DMS114 treated with DMSO at 0.1 percent for 48 hours (cell line): Measurements from ENCODE around the gene CDIPT.
A peak's percentile ranks its signal among the peaks of the same experiment; 100 is the strongest.

ENCODE experiments used
- DNase-seq: peaks from one replicate; lab custom pipeline; 2025; ENCODE audit not compliant: unreplicated experiment; lab: John Stamatoyannopoulos, UW

Gene CDIPT

DNA sequence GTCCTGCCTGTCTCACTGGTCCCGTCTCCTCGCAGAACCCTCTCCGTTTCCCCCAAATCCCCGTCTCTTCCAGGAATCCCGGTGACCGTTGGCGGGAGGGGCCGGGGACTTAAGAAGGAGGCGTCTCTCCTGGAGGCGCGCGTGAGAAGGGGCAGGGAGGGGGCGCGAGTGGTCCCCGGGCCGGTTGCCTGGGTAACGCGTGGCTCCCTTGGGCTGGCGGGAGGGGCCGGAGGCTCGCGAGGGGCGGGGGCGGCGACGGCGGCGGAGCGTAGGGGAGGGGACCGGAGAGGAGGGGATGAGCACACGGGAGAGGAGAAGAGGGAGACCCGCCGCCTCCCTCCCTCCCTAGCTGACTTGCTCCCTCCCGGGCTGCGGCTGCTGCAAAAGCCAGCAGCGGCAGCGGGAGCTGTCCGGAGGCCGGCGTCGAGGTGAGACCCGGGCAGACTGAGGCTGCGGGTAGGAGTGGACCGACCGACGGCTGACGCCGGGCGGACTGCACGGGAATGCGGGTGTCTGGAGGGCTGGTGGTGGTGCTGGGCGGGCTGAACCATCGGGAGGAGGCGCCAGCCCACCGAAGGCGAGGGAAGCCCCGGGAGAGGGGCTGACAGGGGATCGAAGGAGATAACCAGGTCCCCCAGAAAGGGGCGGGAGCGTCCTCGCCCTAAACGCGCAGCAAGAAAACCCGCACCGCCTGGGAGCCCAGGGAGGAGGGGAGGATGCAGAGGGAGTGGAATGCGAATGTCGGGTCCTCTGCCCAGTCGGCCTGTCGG lies 50.9 kb downstream of the CDIPT start, which contains the start of gene PRRT2:
PRRT2 (plus strand) TSS at position 298 of the 770 bp plus-strand sequence. CDS start 862 bp downstream, outside the sequence.
- peak; percentile 64 for DNase-seq

DNA sequence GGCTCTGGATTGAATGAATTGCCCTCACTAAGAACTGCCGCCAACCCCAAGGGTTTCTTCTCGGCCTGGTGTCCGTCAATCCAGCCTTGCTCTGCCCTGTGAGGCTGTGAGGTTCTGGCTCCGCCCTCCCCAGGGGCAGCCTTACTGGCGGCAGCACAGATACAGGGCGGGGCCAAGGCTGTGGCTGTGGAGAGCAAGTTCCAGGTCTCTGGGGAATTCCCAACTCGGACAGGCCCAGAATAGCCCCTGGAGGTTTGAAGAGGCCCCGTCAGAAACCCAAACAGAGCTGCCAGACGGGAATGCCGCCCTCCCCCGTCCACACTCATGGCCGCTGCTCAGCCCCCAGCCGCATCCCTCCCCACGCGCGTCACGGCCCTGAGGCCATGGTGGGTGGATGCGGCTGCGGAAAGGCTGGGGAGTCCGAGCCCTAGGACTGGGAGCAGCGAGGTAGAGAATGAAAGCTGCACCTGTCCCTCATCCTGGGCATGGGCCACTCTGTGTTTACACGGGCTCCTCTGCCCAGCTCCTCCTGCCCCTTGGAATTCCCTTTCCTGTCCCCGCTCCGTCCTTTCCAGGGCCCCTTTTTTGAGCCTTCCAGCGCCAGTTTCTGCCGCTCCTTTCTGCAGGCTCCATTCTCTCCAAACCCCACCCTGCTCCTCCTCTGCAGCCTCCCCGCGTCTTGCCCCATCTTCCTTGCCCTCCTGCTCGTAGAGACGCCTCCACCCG lies 51.7 kb downstream of the CDIPT start:
- peak; percentile 92 for DNase-seq

DNA sequence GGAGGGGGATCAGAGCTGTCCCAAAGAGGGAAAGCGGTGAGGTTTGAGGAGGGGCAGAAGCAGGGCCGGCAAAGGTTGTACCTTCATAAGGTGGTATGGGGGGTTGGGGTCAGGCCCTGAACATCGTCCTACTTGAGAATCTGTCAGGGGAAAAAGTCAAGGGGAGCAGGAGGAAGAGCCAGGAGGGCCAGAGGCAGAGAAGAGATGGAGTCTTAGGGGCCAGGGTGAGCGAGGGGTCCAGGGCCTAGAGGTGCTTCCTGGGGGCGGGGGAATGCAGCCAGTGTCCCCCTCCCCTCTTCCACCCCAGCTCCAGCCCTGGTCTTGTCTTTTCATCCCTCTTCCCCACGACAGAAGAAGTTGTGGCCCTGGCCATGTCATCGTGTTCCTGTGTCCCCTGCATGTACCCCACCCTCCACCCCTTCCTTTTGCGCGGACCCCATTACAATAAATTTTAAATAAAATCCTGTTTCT lies 52.3 kb downstream of the CDIPT start:
- no peak for DNase-seq

DNA sequence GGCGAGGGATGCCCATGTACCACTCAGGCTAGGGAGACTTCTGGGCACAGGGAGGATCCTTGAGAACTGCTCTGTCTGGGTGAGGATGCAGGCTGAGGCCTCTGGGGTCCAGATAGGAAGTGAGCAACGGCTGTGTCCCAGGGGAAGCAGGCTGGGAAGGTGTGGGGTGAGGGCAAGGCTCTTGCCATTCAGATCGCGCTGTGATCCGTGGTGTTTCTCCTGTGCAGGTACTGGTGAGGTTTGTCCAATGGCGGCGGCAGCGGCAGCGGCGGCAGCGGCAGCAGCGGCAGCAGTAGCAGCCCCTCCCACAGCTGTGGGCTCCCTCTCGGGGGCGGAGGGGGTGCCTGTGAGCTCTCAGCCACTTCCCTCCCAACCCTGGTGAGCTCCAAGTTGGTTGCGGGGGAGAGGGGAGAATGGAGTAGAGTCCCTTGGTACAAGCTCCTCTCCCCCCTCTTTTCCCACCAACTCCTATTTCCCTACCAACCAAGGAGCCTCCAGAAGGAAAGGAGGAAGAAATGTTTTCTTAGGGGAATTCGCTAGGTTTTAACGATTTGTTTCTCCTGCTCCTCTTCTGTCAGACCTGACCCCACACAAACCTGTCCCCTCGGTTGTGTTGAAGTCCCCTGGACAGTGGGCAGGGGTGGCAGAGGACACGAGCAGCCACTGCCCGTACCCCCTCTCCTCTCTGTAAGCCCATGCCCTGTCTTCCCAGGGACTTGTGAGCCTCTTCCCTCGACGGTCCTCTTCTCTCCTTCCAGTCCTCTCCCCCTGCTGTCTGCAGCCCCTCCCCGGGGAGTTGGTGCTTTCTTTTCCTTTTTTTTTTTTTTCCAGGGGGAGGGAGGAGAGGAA lies 53.0 kb downstream of the CDIPT start:
- peak; percentile 61 for DNase-seq

DNA sequence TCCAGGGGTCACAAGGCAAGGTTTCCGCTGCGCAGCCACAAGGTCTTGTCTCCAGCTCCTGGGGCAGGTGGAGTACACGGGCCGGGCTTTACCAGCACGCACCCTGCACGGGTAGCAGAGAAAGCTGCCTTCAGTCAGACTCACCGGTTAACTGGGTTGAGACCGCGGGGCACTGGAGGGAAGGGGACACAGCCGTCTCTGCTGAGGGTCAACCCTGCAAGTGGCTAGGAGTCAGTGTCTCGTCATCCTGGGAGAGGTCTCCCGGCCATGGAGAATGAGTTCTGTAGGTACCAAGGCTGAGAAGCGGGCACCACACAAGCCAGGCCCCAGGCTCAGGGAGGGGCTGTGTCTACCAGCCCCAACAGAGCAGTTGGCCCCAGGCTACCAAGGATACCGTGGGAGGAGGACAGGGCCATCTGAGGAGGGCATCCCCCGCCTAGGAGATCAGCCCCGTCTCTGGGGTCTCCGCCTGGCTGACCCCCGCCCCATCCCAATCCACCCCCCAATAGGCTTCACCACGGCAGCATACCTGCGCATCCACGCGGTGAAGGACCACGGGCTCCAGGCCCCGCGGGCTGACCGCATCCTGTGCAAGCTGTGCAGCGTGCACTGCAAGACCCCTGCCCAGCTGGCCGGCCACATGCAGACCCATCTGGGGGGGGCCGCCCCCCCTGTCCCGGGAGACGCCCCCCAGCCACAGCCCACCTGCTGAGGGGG lies 53.8 kb downstream of the CDIPT start:
- no peak for DNase-seq
